Esophagus squamous epithelium (tissue), 4 donors: ENCODE data around the gene ZBED5.

Experiments
- POLR2A ChIP-seq, 4 donors: fragments of 450-650 bp; IDR thresholded peaks; one replicate each; pipeline ENCODE4 v1.6.1; 2017; ENCODE audit warnings: antibody characterized with exemption in 4 of 4, mild to moderate bottlenecking in 4 of 4, moderate library complexity in 3 of 4
- TF ChIP-seq, protein P1 (sequence below), 6 experiments: fragments of 450-650 bp in 4 of 6; fragments of 200-600 bp in 2 of 6; sonication (generic) in 2 of 6; IDR thresholded peaks; one replicate each; pipeline ENCODE4 v1.5.1; 2016 to 2019; ENCODE audit warnings: antibody characterized with exemption in 6 of 6, mild to moderate bottlenecking in 4 of 6, moderate library complexity in 4 of 6

DNA sequence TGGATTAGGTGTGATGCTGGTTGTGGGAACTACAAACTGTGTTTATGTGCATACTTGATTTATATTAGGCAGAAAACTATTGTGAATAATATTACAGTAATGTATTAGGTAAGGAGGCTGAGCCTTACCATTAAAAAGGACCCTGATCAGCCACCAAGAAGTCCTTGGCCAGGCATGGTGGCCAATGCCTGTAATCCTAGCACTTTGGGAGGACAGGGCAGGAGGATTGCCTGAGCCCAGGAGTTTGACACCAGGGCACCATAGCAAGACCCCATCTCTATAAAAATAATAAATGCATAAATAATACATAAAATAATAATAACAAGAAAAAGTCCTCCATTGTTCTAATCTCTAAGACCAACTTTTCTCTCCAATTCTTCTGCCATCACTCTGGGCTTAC, 3.2 kb upstream of the ZBED5 start:
- TF ChIP-seq, protein P1, sequence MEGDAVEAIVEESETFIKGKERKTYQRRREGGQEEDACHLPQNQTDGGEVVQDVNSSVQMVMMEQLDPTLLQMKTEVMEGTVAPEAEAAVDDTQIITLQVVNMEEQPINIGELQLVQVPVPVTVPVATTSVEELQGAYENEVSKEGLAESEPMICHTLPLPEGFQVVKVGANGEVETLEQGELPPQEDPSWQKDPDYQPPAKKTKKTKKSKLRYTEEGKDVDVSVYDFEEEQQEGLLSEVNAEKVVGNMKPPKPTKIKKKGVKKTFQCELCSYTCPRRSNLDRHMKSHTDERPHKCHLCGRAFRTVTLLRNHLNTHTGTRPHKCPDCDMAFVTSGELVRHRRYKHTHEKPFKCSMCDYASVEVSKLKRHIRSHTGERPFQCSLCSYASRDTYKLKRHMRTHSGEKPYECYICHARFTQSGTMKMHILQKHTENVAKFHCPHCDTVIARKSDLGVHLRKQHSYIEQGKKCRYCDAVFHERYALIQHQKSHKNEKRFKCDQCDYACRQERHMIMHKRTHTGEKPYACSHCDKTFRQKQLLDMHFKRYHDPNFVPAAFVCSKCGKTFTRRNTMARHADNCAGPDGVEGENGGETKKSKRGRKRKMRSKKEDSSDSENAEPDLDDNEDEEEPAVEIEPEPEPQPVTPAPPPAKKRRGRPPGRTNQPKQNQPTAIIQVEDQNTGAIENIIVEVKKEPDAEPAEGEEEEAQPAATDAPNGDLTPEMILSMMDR (IDR thresholded peaks at IDR 0.05) = no peak
- no peak for TF ChIP-seq POLR2A (IDR thresholded peaks at IDR 0.05)
